Neuronal stem cell (in vitro differentiated cells): ENCODE data around the gene MSMP.

ENCODE experiments used
- DNase-seq: peaks from one replicate; pipeline ENCODE4 v3.0.0-alpha.2; 2013; ENCODE audit warnings: low spot score
- H2AFZ ChIP-seq: one replicate; pipeline ENCODE4 v1.6.1; 2013; ENCODE audit warnings: mild to moderate bottlenecking, low read length, inconsistent platforms
- H2AK5ac ChIP-seq: 2 replicates; pipeline ENCODE4 v1.6.1; 2013; ENCODE audit warnings: low read depth, mild to moderate bottlenecking, inconsistent platforms, low read length, moderate library complexity, mixed read lengths
- H2BK120ac ChIP-seq: 2 replicates; pipeline ENCODE4 v1.6.1; 2013; ENCODE audit warnings: low read depth, mild to moderate bottlenecking, inconsistent platforms, low read length, moderate library complexity, mixed read lengths
- H2BK12ac ChIP-seq: one replicate; pipeline ENCODE4 v1.6.1; 2013; ENCODE audit warnings: low read length, inconsistent platforms
- H2BK15ac ChIP-seq: 2 replicates; pipeline ENCODE4 v1.6.1; 2013; ENCODE audit warnings: mild to moderate bottlenecking, low read length, inconsistent platforms, mixed read lengths
- H2BK5ac ChIP-seq: one replicate; pipeline ENCODE4 v1.6.1; 2013; ENCODE audit warnings: inconsistent platforms, mild to moderate bottlenecking, low read length, moderate library complexity
- H3K14ac ChIP-seq: one replicate; pipeline ENCODE4 v1.6.1; 2013; ENCODE audit warnings: low read length, inconsistent platforms
- H3K18ac ChIP-seq: 2 replicates; pipeline ENCODE4 v1.6.1; 2013; ENCODE audit warnings: low read length, inconsistent platforms
- H3K23ac ChIP-seq: 2 replicates; pipeline ENCODE4 v1.6.1; 2013; ENCODE audit warnings: low read depth, mild to moderate bottlenecking, mixed read lengths, low read length, inconsistent platforms; ENCODE audit not compliant: poor library complexity
- H3K27ac ChIP-seq: replicated peaks from 3 replicates; pipeline ENCODE4 v1.5.1; 2013; ENCODE audit warnings: low read length, inconsistent platforms
- H3K27me3 ChIP-seq, 3 experiments: 2 replicates each; pipeline ENCODE4 v1.6.1; 2013; ENCODE audit warnings: low read length in 3 of 3, mild to moderate bottlenecking in 2 of 3, inconsistent platforms in 1 of 3, low read depth in 1 of 3, mixed read lengths in 1 of 3, moderate library complexity in 1 of 3; ENCODE audit not compliant: control insufficient read depth in 3 of 3, insufficient read depth in 3 of 3
- H3K36me3 ChIP-seq, 2 donors: replicated peaks in 1 of 2; 2 replicates each; pipeline ENCODE4 v1.6.1; 2013; ENCODE audit warnings: low read length in 2 of 2; ENCODE audit not compliant: control insufficient read depth in 2 of 2, insufficient read depth in 2 of 2
- H3K4ac ChIP-seq: 2 replicates; pipeline ENCODE4 v1.6.1; 2013; ENCODE audit warnings: inconsistent platforms, mild to moderate bottlenecking, low read length, moderate library complexity
- H3K4me1 ChIP-seq, 2 donors: 1 replicate in 1 of 2; 2 replicates in 1 of 2; pipeline ENCODE4 v1.6.1; 2013; ENCODE audit warnings: low read length in 2 of 2, low read depth in 1 of 2; ENCODE audit not compliant: control insufficient read depth in 2 of 2, insufficient read depth in 1 of 2
- H3K4me2 ChIP-seq: one replicate; pipeline ENCODE4 v1.6.1; 2013; ENCODE audit warnings: mild to moderate bottlenecking, low read length, inconsistent platforms; ENCODE audit not compliant: insufficient read depth, poor library complexity, severe bottlenecking
- H3K4me3 ChIP-seq, 2 donors: 2 replicates each; pipeline ENCODE4 v1.5.1; 2013; ENCODE audit warnings: low read length in 2 of 2, mild to moderate bottlenecking in 2 of 2, inconsistent platforms in 1 of 2, moderate library complexity in 1 of 2
- H3K79me1 ChIP-seq: one replicate; pipeline ENCODE4 v1.6.1; 2013; ENCODE audit warnings: low read depth, mild to moderate bottlenecking, inconsistent platforms, low read length, moderate library complexity
- H3K9ac ChIP-seq: one replicate; pipeline ENCODE4 v1.6.1; 2013; ENCODE audit warnings: mild to moderate bottlenecking, low read depth, low read length, inconsistent platforms; ENCODE audit not compliant: poor library complexity
- H3K9me3 ChIP-seq, 2 donors: replicated peaks in 1 of 2; 2 replicates each; pipeline versions ENCODE3 to v1.6.1; 2013; ENCODE audit warnings: low read length in 2 of 2, mild to moderate bottlenecking in 2 of 2, inconsistent platforms in 1 of 2, low read depth in 1 of 2, mixed read lengths in 1 of 2, moderate library complexity in 1 of 2; ENCODE audit not compliant: control insufficient read depth in 2 of 2, insufficient read depth in 1 of 2
- H4K8ac ChIP-seq: one replicate; pipeline ENCODE4 v1.6.1; 2013; ENCODE audit warnings: low read depth, mild to moderate bottlenecking, inconsistent platforms, low read length, moderate library complexity
- H4K91ac ChIP-seq: one replicate; pipeline ENCODE4 v1.6.1; 2013; ENCODE audit warnings: low read length, low read depth, mild to moderate bottlenecking, inconsistent platforms; ENCODE audit not compliant: poor library complexity
- WGBS, 2 donors: extraction: QIAGEN DNeasy Blood & Tissue Kit; methylation state at CpG; one replicate each; pipeline ENCODE4 v1.1.7; 2013; ENCODE audit warnings: missing lambda C conversion rate in 2 of 2, mixed read lengths in 1 of 2; ENCODE audit not compliant: insufficient read length in 2 of 2, insufficient replicate concordance in 1 of 2; ENCODE audit errors: extremely low coverage in 2 of 2; 5-methylcytosine and 5-hydroxymethylcytosine counted together

The MSMP gene

GRCh38 chr9:35756275-35757225 is 2.5 kb upstream of the MSMP start:
- no peak overlapping the region for H2BK12ac ChIP-seq
- no peaks in the 10 kb centered on the region for H3K9me3 ChIP-seq
- no peak overlapping the region for H2BK120ac ChIP-seq
- H3K4me3 ChIP-seq: peak overlapping the region; percentile 30 to 85
- peak overlapping the region; percentile 61 for H2BK15ac ChIP-seq
- peak; percentile 63 for DNase-seq
- peak overlapping the region; percentile 26 for H2BK5ac ChIP-seq
- no peak overlapping the region for H4K8ac ChIP-seq
- peaks cover 25 to 52% of the 10 kb centered on the region in 2 donors for H3K36me3 ChIP-seq
- H3K27ac ChIP-seq: peak overlapping the region; percentile 92
- H3K4me1 ChIP-seq: peaks cover 1 to 3% of the 10 kb centered on the region in 2 donors
- peak overlapping the region; percentile 77 for H3K4me2 ChIP-seq
- WGBS, 2 donors: no CpG with 5 or more reads among the region's 48 CpGs
- H2AK5ac ChIP-seq: peak overlapping the region; percentile 60
- H3K4ac ChIP-seq: no peak overlapping the region
- H3K79me1 ChIP-seq: no peaks in the 10 kb centered on the region
- peak overlapping the region; percentile 94 for H3K18ac ChIP-seq
- peak overlapping the region; percentile 77 for H3K23ac ChIP-seq
- no peaks in the 10 kb centered on the region for H3K27me3 ChIP-seq
- H4K91ac ChIP-seq: no peak overlapping the region
- H3K14ac ChIP-seq: no peak overlapping the region
- no peak overlapping the region for H2AFZ ChIP-seq
- peak overlapping the region; percentile 90 for H3K9ac ChIP-seq

GRCh38 chr9:35755071-35755470 is 995 bp upstream of the MSMP start:
- H3K79me1 ChIP-seq: no peaks in the 10 kb centered on the region
- H3K36me3 ChIP-seq: peaks cover 34 to 63% of the 10 kb centered on the region in 2 donors
- no peak overlapping the region for H4K91ac ChIP-seq
- no peak overlapping the region for H3K4me2 ChIP-seq
- H3K9ac ChIP-seq: no peak overlapping the region
- H3K27me3 ChIP-seq: no peaks in the 10 kb centered on the region
- no peak for DNase-seq
- no peak overlapping the region for H3K4ac ChIP-seq
- no peaks in the 10 kb centered on the region for H3K9me3 ChIP-seq
- H2AFZ ChIP-seq: no peak overlapping the region
- H3K18ac ChIP-seq: no peak overlapping the region
- no CpG with 5 or more reads among the region's 4 CpGs for WGBS, 2 donors
- H2BK15ac ChIP-seq: no peak overlapping the region
- no peak overlapping the region for H3K23ac ChIP-seq
- peaks cover 3% of the 10 kb centered on the region in 2 donors for H3K4me1 ChIP-seq
- H3K14ac ChIP-seq: no peak overlapping the region
- H2BK120ac ChIP-seq: no peak overlapping the region
- H2BK5ac ChIP-seq: no peak overlapping the region
- no peak overlapping the region for H2BK12ac ChIP-seq
- no peak overlapping the region for H3K4me3 ChIP-seq
- no peak overlapping the region for H2AK5ac ChIP-seq
- H4K8ac ChIP-seq: no peak overlapping the region
- no peak overlapping the region for H3K27ac ChIP-seq

GRCh38 chr9:35753466-35753865 is 610 bp downstream of the MSMP start:
- H3K27me3 ChIP-seq: no peaks in the 10 kb centered on the region
- no CpG with 5 or more reads among the region's 5 CpGs for WGBS, 2 donors
- H2BK15ac ChIP-seq: no peak overlapping the region
- no peak overlapping the region for H3K4me2 ChIP-seq
- H2AK5ac ChIP-seq: no peak overlapping the region
- H4K91ac ChIP-seq: no peak overlapping the region
- H3K4me1 ChIP-seq: peaks cover 6 to 7% of the 10 kb centered on the region in 2 donors
- H3K9ac ChIP-seq: no peak overlapping the region
- no peak overlapping the region for H3K14ac ChIP-seq
- H3K27ac ChIP-seq: no peak overlapping the region
- no peak overlapping the region for H3K4me3 ChIP-seq
- H4K8ac ChIP-seq: no peak overlapping the region
- peaks cover 5% of the 10 kb centered on the region for H3K79me1 ChIP-seq
- no peak overlapping the region for H2AFZ ChIP-seq
- DNase-seq: no peak
- no peaks in the 10 kb centered on the region for H3K9me3 ChIP-seq
- no peak overlapping the region for H2BK5ac ChIP-seq
- no peak overlapping the region for H3K23ac ChIP-seq
- no peak overlapping the region for H3K4ac ChIP-seq
- H3K36me3 ChIP-seq: peaks cover 34 to 63% of the 10 kb centered on the region in 2 donors
- H2BK120ac ChIP-seq: no peak overlapping the region
- no peak overlapping the region for H2BK12ac ChIP-seq
- H3K18ac ChIP-seq: no peak overlapping the region

GRCh38 chr9:35750256-35750531 is 3.9 kb downstream of the MSMP start:
- no peak overlapping the region for H2BK12ac ChIP-seq

More at GRCh38 chr9:35750256-35750531, 3.9 kb downstream of the MSMP start:
- H3K4me2 ChIP-seq: peak overlapping the region; percentile 93
- DNase-seq: no peak
- H3K36me3 ChIP-seq: peaks cover 36 to 70% of the 10 kb centered on the region in 2 donors
- no peak overlapping the region for H2BK5ac ChIP-seq
- WGBS, 2 donors: no CpG with 5 or more reads among the region's 4 CpGs
- H3K27ac ChIP-seq: no peak overlapping the region
- H4K8ac ChIP-seq: no peak overlapping the region
- peak overlapping the region; percentile 32 to 96 for H3K4me3 ChIP-seq
- no peak overlapping the region for H3K14ac ChIP-seq
- H3K4me1 ChIP-seq: peaks cover 19 to 23% of the 10 kb centered on the region in 2 donors
- H3K9ac ChIP-seq: no peak overlapping the region
- no peaks in the 10 kb centered on the region for H3K27me3 ChIP-seq
- H3K9me3 ChIP-seq: no peaks in the 10 kb centered on the region
- no peak overlapping the region for H2AK5ac ChIP-seq
- peaks cover 5% of the 10 kb centered on the region for H3K79me1 ChIP-seq
- no peak overlapping the region for H3K4ac ChIP-seq
- H2AFZ ChIP-seq: no peak overlapping the region
- no peak overlapping the region for H4K91ac ChIP-seq
- H3K18ac ChIP-seq: no peak overlapping the region
- no peak overlapping the region for H2BK120ac ChIP-seq
- H3K23ac ChIP-seq: no peak overlapping the region
- no peak overlapping the region for H2BK15ac ChIP-seq
